Stomach (tissue), 4 donors: Measurements from ENCODE around the gene FHOD3.

Experiments
- POLR2A ChIP-seq, 4 donors: fragments of 450-650 bp; IDR thresholded peaks; one replicate each; pipeline ENCODE4 v1.6.1; 2016; ENCODE audit warnings: antibody characterized with exemption in 4 of 4, control low read depth in 2 of 4, mild to moderate bottlenecking in 1 of 4, moderate library complexity in 1 of 4
- TF ChIP-seq, protein P1 (sequence below), 7 experiments: fragments of 450-650 bp in 4 of 7; fragments of 200-600 bp in 3 of 7; sonication (generic) in 3 of 7; IDR thresholded peaks; one replicate each; pipeline ENCODE4 v1.5.1; 2016 to 2019; ENCODE audit warnings: antibody characterized with exemption in 7 of 7, control low read depth in 2 of 7, mild to moderate bottlenecking in 1 of 7

DNA sequence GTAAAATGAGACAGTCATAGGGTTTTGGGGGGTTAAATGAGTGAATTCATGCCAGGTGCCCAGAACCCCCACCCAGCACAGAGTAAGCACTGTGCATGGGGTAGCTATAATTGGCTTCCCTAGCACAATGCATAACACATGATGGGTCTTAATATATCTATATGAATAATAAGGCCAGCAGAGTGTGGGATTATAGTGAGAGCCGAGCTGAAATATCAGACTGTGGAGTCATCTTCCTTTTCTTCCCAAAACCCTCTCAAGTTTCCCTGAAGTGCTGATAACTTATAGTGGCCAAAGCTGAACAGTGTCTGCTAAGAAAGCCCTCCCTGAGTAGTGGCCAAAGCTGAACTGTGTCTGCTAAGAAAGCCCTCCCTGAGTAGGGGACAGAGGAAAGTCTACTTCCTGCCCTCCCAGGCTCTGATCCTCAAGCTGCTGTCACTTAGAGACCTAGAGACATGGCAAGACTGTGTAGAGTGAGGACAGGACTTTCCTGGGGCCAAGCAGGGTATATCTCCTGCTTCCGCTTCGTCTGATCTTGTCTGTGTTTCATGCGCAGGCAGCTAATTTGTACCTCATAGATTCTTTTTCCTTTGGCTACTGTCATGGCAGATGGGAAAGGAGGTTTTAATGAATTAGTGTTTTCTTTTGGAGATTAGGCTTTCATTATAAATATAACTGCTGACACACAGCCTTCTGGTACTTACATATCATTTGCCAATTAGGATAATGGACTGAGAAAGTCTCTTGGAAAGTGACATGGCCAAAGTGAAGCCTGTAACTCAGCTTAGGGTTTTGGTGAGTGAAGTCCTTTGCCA, 94.9 kb downstream of the FHOD3 start:
- TF ChIP-seq, protein P1, sequence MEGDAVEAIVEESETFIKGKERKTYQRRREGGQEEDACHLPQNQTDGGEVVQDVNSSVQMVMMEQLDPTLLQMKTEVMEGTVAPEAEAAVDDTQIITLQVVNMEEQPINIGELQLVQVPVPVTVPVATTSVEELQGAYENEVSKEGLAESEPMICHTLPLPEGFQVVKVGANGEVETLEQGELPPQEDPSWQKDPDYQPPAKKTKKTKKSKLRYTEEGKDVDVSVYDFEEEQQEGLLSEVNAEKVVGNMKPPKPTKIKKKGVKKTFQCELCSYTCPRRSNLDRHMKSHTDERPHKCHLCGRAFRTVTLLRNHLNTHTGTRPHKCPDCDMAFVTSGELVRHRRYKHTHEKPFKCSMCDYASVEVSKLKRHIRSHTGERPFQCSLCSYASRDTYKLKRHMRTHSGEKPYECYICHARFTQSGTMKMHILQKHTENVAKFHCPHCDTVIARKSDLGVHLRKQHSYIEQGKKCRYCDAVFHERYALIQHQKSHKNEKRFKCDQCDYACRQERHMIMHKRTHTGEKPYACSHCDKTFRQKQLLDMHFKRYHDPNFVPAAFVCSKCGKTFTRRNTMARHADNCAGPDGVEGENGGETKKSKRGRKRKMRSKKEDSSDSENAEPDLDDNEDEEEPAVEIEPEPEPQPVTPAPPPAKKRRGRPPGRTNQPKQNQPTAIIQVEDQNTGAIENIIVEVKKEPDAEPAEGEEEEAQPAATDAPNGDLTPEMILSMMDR (IDR thresholded peaks at IDR 0.05), result no peak
- TF ChIP-seq POLR2A (IDR thresholded peaks at IDR 0.05), result no peak
